Measurements from ENCODE around the gene SMYD1.

DNA sequence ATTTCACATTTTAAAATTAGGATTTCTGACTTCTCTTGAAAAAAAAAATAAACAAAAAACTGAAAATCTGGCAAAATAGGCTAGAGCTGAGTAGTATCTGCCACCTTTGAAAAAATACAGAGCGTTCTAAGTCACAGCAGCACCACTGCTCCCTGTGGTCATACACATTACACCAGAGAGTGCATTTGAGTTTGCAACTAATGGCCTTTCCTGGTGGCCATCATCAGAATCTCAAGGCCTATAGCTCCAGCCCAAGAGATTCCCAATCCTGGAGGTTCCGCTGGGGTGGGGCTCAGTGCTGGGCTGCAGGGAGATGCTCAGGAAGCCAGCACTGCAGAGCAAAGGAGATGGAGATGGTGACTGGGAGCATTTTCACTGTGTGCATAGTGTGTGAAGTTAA, 17.5 kb downstream of the SMYD1 start:
- TF ChIP-seq FOXM1 (IDR thresholded peaks at IDR 0.05; ENCODE audit: borderline replicate concordance, low read depth) (no peak), RAD21 (IDR thresholded peaks at IDR 0.05; ENCODE audit: low read depth) (no peak), EGR1 (IDR thresholded peaks at IDR 0.05) (no peak)
- TF ChIP-seq, protein P1, sequence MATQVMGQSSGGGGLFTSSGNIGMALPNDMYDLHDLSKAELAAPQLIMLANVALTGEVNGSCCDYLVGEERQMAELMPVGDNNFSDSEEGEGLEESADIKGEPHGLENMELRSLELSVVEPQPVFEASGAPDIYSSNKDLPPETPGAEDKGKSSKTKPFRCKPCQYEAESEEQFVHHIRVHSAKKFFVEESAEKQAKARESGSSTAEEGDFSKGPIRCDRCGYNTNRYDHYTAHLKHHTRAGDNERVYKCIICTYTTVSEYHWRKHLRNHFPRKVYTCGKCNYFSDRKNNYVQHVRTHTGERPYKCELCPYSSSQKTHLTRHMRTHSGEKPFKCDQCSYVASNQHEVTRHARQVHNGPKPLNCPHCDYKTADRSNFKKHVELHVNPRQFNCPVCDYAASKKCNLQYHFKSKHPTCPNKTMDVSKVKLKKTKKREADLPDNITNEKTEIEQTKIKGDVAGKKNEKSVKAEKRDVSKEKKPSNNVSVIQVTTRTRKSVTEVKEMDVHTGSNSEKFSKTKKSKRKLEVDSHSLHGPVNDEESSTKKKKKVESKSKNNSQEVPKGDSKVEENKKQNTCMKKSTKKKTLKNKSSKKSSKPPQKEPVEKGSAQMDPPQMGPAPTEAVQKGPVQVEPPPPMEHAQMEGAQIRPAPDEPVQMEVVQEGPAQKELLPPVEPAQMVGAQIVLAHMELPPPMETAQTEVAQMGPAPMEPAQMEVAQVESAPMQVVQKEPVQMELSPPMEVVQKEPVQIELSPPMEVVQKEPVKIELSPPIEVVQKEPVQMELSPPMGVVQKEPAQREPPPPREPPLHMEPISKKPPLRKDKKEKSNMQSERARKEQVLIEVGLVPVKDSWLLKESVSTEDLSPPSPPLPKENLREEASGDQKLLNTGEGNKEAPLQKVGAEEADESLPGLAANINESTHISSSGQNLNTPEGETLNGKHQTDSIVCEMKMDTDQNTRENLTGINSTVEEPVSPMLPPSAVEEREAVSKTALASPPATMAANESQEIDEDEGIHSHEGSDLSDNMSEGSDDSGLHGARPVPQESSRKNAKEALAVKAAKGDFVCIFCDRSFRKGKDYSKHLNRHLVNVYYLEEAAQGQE (IDR thresholded peaks at IDR 0.05; ENCODE audit: low read depth) = no peak
